T-helper 1 cell treated with Interleukin-12 subunit alpha and Interleukin-12 subunit beta and Interleukin-4 antibody, amounts not matched to agents 30 ng/mL and 1 ng/mL, for 36 hours (primary cell): Measurements from ENCODE around the gene TXNRD1. TPM values are rescaled to one million over a fixed set of nuclear protein-coding genes. Genes with fewer than 3 reads are reported as not detected.

ENCODE experiments used
- intact Hi-C: fragments of 100-400 bp; cut with micrococcal nuclease; formaldehyde crosslinking; loops from one replicate; pipeline ENCODE4 v1.15.1; 2024
- total RNA-seq: library from RNA; stranded (reverse); gene quantifications from 2 replicates; pipeline ENCODE4 v1.2.3, GENCODE V29; 2022

Gene TXNRD1
- total RNA-seq, 1 donor from 2014 or later, result 88.5 TPM

GRCh38 chr12:104359216-104359615 is 143.6 kb downstream of the TXNRD1 start:
- intact Hi-C loops, result loop anchor here (5.0 kb wide), 1 partner anchor 482 kb away; no protein-coding TSS in a partner anchor

- intact Hi-C loops, result no loop called here
Measured at GRCh38 chr12:104360157-104360556, 144.6 kb downstream of the TXNRD1 start.

DNA sequence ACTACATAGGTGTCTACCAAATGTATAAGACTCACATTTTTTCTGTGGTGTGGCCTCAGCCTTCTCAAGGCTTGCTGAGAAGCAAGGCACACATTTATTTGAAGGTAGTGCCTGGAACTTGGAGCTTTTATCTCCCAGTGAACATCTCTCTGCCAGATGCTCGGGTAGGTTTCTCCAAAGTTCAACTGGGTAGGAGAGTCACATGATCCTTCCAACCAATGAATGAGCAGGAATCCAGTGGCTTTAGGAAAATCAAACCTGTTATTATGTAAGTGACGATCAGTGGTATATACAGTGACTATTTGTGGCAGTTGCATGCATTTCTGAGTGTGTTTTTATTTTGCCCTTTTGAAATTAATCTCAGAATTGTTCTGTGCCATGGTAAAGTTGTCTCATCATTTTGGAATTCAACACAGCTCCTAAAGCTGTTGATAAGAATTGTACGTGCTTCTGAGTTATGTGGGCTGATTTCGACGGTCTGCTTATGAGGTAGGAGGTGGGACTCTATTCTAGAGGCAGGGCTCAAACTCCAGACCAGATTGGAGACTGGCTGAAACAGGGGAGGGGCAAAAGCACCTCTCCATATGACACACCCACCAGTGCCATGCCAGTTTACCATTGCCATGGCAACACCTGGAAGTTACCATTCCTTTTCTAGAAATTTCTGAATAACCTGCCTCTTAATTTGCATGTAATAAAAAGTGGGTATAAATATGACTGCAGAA is 145.6 kb downstream of the TXNRD1 start:
- intact Hi-C loops, result no loop called here

- intact Hi-C loops, result no loop called here
Measured at GRCh38 chr12:104365921-104366410, 150.4 kb downstream of the TXNRD1 start.

GRCh38 chr12:104369708-104370107 is 154.1 kb downstream of the TXNRD1 start:
- intact Hi-C loops, result no loop called here

DNA sequence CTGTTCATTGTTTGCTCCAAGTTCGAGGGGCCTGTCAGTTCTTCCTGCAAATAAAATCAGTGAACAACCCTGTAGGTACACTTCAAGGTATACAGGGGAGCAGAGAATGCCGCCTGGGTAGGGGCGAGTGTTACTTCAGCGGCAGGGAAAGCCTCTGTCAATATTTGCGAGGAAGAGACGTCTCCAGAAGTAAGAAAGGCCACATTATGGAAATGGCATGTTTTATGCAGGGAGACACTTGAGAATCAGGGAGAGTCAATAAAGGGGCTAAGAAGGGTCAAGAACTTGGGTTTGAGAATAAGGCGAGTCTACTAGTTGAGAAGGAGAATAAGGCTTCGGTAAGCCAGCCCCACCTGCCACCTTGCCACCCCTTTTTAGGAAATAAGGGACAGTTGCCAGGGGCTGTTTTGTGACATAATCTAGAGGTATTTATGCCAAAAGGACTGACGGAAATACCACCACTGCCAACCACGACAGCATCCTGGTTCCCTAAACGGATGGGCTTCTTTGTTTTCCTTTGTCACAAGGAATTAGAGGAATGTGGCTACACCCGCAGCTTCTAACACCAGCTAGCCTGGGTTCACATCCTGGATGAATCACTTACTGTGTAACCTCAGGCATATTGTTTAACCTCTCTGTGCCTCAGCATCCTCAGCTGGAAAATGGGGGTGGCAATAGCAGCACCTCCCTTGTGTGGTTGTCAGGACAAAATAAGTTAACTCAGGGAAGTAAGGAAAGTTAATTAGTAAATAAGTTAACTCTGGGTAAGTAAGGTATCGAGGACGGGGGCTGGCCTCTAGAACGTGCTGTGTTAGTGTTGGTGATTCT is 155.7 kb downstream of the TXNRD1 start:
- intact Hi-C loops, result no loop called here

DNA sequence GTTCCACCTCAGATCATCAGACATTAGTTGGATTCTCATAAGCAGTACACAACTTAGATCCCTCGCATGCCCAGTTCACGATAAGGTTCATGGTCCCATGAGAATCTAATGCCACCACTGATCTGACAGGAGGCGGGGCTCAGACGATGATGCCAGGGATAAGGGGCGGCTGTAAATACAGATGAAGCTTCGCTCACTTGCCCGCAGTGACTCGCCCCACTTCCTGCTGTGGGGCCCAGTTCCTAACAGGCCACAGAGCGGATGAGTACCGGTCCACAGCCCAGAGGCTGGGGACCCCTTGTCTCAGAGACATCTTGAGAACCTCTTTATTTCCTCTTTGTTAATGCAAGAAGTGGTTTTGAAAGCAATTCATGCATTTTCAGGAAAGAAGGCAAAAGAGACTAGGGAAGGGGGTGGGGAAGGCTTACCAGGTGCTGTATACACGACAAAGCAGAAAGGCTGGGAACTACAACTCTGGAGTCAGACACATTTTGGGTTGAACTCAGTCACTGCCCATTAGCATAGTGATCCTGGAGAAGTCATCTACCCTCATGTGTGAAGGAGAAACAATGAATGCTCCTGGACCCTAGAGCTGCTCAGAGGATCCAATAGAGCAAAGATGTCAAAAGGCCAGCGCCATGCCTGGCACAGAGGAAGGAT is 156.6 kb downstream of the TXNRD1 start:
- intact Hi-C loops, result no loop called here

- intact Hi-C loops, result no loop called here
Measured at GRCh38 chr12:104372721-104373335, 157.2 kb downstream of the TXNRD1 start.

DNA sequence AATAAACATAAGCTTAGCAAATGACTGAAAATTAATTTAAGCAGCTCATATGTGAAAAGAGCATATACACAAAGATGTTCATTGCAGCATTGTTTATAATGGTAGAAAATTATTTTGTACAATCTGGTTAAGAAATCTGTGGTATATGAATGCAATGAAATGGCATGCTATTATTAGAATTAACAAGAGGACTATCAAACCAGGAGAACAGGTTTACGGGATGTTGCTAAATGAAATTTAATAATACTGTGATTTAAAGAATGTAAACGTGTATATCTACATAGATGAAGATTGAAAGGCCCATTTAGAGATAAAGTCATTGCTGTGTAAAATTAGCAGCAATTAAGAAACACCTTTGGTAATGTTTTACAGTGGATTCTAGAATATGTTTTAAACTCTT is 158.5 kb downstream of the TXNRD1 start:
- intact Hi-C loops, result no loop called here

DNA sequence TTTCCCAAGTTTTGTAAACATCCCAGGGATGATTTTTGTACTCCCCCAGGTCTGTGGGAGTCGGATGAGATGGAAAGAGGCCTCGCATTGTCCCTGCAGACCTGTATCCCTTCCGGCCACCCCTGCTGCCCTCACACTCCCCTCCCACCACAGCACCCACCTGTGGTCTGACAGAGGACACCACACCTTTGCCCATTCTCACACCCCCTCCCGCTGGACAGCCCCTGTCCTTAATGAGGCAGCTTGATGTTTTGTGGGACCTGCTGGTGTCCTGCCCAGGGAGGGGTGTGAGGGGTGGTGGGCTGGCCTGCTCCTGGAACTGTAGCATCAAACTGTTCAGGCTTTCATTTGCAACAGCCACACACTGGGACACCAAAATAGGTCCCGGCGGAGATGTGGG is 159.2 kb downstream of the TXNRD1 start:
- intact Hi-C loops, result no loop called here

GRCh38 chr12:104375775-104376174 is 160.2 kb downstream of the TXNRD1 start:
- intact Hi-C loops, result no loop called here

DNA sequence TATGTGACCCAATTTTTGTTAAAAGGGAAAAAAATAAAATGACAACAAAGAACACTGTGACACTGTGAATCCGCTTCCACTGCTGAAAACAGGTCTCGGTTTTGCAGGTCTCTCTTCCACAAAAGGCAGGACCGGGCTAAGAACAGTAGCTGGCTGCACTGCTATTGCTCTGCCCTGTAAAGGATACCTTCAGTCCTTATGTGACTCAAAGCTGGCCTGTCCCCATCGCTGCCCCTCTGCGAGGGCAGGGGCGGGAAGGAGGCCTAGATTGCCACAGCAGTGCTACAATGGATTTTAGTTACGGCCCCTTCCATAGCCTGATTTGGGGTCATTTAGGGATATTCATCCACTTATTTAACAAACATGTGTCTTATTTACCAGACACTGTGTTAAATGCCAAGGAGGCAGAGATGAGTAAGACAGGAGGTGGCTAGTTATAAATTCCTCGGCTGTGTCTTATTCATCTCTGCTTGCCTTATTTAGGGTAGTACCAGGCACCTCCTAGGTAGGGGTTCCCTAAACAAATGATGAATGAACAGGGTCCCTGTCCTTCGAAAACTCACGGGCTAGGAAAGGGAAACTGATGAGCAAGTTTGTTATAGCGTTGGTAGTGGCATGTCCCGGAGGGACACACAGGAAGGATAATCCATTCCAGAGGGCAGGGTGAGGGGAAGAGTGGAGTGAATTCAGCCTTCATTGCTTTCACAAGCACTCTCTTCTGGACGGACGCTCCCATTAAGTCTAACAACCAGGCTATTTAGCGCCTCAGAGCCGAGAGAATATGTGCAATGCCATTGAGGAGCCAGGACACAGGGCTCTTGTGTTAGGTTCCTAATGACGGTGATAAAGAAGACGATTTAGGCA is 161.3 kb downstream of the TXNRD1 start:
- intact Hi-C loops, result no loop called here

DNA sequence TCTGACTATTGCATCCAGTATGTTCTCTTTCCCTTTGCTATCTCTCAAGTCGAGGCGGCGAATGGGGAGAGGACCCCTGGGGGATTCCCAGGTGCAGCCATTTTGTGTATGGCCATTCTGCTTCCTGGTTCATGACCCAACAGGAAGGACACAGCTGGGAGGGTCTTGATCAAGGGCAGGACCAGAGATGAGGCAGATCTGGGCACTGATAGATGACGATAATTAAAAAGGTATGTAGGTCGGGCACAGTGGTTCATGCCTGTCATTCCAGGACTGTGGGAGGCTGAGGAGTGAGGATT is 161.9 kb downstream of the TXNRD1 start:
- intact Hi-C loops, result no loop called here

DNA sequence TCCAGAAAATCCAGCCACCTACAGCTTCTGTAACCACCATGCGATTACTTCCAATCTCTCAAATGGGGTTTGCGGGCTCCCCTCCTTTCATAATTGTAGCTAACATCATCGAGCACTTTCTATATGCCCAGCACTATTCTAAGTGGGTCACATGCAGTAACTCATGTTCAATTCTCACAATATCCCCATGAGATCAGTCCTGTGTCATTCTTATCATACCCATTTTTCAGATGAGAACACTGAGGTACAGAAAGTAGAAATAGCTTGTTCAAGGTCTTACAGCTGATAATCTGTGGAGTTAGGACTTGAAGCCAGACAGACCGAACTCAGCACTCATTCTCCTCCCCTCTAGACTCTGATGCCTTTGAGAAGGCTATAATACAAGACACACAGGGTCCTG is 162.8 kb downstream of the TXNRD1 start:
- intact Hi-C loops, result no loop called here

- intact Hi-C loops, result loop anchor here (1.0 to 5.0 kb wide), 6 partner anchors 141 to 726 kb away; partner anchors contain the start of gene WASHC4
Measured at GRCh38 chr12:104381341-104381730, 165.8 kb downstream of the TXNRD1 start.

DNA sequence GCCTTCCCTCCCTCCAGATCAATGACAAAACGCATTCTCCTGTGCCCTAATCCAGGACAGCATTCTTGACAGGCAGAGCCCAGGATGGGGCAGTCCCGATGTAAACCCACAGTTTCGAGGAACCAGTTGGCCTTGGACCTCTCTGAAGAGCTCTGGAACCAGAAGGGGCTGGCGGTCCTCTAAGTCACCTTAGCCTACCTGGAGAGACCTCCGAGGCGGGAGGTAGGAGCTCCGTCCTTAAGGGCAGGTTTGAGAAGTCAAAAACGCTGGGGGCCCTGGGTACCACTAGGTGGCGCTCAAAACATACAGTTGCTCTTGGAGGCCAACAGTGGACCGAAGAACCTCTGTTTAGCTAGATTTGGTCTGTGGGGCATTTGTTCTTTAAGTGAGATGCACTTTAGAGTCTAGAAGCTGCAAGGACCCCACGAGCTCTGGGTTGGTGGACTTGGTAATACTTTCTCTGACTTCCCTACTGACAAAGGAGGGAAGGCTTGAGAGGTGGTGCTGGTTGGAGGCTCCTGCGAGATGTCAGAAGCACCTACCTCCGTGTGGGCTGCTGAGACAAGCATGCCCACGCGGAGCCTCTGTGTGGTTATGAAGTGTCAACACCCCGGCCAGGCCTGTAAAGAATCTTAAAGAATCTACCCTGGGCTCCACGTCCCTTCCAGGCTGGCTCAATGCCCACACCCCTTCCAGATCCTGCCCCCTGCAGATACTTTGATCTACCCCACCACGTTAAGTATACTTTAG is 166.3 kb downstream of the TXNRD1 start:
- intact Hi-C loops, result loop anchor here (1.0 to 5.0 kb wide), 12 partner anchors 74 to 725 kb away; partner anchors contain the start of genes CHST11, NOPCHAP1, SLC41A2 and WASHC4

GRCh38 chr12:104384141-104384880 is 168.7 kb downstream of the TXNRD1 start:
- intact Hi-C loops, result loop anchor here (5.0 kb wide), 5 partner anchors 138 to 723 kb away; partner anchors contain the start of gene WASHC4

GRCh38 chr12:104385510-104385909 is 169.9 kb downstream of the TXNRD1 start:
- intact Hi-C loops, result no loop called here

DNA sequence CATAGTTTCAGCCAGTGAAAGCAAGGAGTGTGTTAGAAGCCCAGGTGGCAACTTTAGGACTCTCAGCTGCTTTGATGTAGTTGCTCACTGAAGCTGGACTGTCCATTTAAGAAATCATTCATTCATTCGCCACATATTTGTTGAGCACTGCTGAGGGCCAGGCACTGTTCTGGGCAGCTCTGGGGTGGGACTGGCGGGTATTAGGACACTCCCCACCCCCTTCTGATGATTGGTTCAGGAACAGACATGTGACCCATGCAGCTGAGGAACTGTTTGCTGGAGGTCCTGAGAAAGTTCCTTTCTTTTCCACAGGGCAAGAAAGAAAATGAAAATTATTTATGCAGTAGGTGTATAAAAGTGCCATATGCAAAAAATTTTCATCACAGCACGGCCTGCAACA is 170.9 kb downstream of the TXNRD1 start:
- intact Hi-C loops, result no loop called here
